ENCODE measurements around the gene GPR137B.

GRCh38 chr1:236101233-236102200, 40.8 kb upstream of the GPR137B start:
- TF ChIP-seq CTCF (IDR thresholded peaks at IDR 0.05) (no peak), POLR2A (IDR thresholded peaks at IDR 0.05) (no peak)
